BE2C (cell line): Measurements from ENCODE around the gene ARHGAP6.
"Not testable (repeated sequence)": the region's sequence is repeated elsewhere in the genome, so short reads cannot be mapped to it uniquely, and the experiment has no call there.

ENCODE experiments used
- DNase-seq: peaks from one replicate; pipeline ENCODE4 v3.0.0-alpha.2; 2020
- H3K27me3 ChIP-seq: fragments of 250-450 bp; sonication (Bioruptor Pico); 2 replicates; pipeline ENCODE4 v1.5.1; 2020; ENCODE audit warnings: mild to moderate bottlenecking
- H3K36me3 ChIP-seq: fragments of 250-450 bp; sonication (Bioruptor Pico); 2 replicates; pipeline ENCODE4 v1.5.1; 2020; ENCODE audit warnings: mild to moderate bottlenecking
- H3K4me1 ChIP-seq: fragments of 250-450 bp; sonication (Bioruptor Pico); 2 replicates; pipeline ENCODE4 v1.5.1; 2020
- H3K4me3 ChIP-seq: 2 replicates; pipeline ENCODE4 v1.5.1; 2011; ENCODE audit warnings: low read depth, low read length
- H3K9me3 ChIP-seq: fragments of 250-450 bp; sonication (Bioruptor Pico); 2 replicates; pipeline ENCODE4 v1.5.1; 2020
- CTCF ChIP-seq: IDR thresholded peaks from 2 replicates; pipeline ENCODE4 v1.5.1; 2012; ENCODE audit warnings: mild to moderate bottlenecking, low read depth, low read length

Gene ARHGAP6

GRCh38 chrX:11509786-11510185 lies 155.9 kb downstream of the ARHGAP6 start:
- no peak for DNase-seq
- Histone ChIP-seq H3K4me1 (no peaks in the 10 kb centered on the region), H3K27me3 (no peaks in the 10 kb centered on the region), H3K36me3 (no peaks in the 10 kb centered on the region), H3K4me3 (no peak overlapping the region), H3K9me3 (no peaks in the 10 kb centered on the region)
- no peak for TF ChIP-seq CTCF

- TF ChIP-seq CTCF, result no peak
- no peaks in the 10 kb centered on the region for H3K27me3 ChIP-seq
- no peaks in the 10 kb centered on the region for H3K9me3 ChIP-seq
- H3K36me3 ChIP-seq, result no peaks in the 10 kb centered on the region
- H3K4me1 ChIP-seq, result no peaks in the 10 kb centered on the region
- no peak for DNase-seq
- no peak overlapping the region for H3K4me3 ChIP-seq
Measured at GRCh38 chrX:11504234-11504633, 161.5 kb downstream of the ARHGAP6 start.

GRCh38 chrX:11499076-11500044 lies 166.4 kb downstream of the ARHGAP6 start:
- H3K4me1 ChIP-seq, result no peaks in the 10 kb centered on the region
- DNase-seq, result no peak
- no peak for TF ChIP-seq CTCF
- H3K27me3 ChIP-seq, result no peaks in the 10 kb centered on the region
- H3K9me3 ChIP-seq, result no peaks in the 10 kb centered on the region
- H3K4me3 ChIP-seq, result no peak overlapping the region
- no peaks in the 10 kb centered on the region for H3K36me3 ChIP-seq

- H3K4me1 ChIP-seq, H3K4me3 ChIP-seq, H3K9me3 ChIP-seq, H3K27me3 ChIP-seq, DNase-seq, H3K36me3 ChIP-seq: not testable (repeated sequence)
Measured at GRCh38 chrX:11491375-11491774, 174.3 kb downstream of the ARHGAP6 start.

GRCh38 chrX:11484290-11484689 lies 181.4 kb downstream of the ARHGAP6 start:
- TF ChIP-seq CTCF, result no peak
- no peaks in the 10 kb centered on the region for H3K4me1 ChIP-seq

GRCh38 chrX:11481035-11481434 lies 184.7 kb downstream of the ARHGAP6 start:
- Histone ChIP-seq H3K4me1 (no peaks in the 10 kb centered on the region), H3K4me3 (no peak overlapping the region), H3K36me3 (no peaks in the 10 kb centered on the region), H3K27me3 (no peaks in the 10 kb centered on the region), H3K9me3 (no peaks in the 10 kb centered on the region)
- DNase-seq, result no peak
- no peak for TF ChIP-seq CTCF

More at GRCh38 chrX:11484290-11484689, 181.4 kb downstream of the ARHGAP6 start:
- H3K27me3 ChIP-seq, result no peaks in the 10 kb centered on the region
- no peak overlapping the region for H3K4me3 ChIP-seq
- no peaks in the 10 kb centered on the region for H3K36me3 ChIP-seq
- DNase-seq, result no peak
- H3K9me3 ChIP-seq, result no peaks in the 10 kb centered on the region
